ENCODE data around the gene ACOX1.
A peak's percentile ranks its signal among the peaks of the same experiment; 100 is the strongest.

ACOX1 gene

DNA sequence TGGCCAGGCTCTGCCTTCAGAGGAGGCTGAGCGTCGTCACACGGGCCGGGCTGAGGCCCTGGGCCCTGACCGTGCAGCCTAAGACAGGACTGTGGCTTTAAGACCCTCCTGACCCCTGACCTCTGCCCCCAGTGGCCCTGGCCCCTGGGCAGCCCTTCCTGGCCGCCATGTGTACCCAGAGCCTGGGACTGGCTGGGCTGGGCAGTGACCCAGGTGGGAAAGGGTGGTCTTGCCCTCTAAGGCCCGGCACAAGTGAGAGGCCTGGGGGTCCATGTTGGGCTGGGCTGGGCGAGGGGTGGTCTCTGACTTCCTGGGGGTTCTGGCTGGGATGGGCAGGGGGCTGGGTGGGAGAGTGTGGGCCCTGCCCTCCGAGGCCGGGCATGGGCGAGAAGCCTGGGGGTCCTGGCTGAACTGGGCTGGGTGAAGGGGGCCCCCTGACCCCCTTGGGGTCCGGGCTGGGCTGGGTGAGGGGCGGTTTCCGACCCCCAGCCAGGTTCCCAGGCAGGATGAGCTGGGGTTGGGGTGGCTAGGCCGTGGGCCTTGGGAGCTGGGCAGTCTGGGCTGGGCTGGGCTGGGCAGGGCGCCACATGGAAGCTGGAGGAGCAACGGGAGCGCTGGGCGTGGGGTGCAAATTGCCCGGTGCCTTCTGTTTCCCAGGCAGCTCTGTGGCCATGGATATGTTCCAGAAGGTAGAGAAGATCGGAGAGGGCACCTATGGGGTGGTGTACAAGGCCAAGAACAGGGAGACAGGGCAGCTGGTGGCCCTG is 22.0 kb upstream of the ACOX1 start, which contains the start of gene CDK3:
Gene CDK3, plus strand, starts transcription at position 101 of the 767 bp plus-strand sequence. Its CDS starts 571 bp downstream, at position 672.
- ATAC-seq (no peak), DNase-seq (no peak)
- Mint-ChIP-seq H3K9me3 (no peaks in the 10 kb centered on the region), H3K4me1 (peaks cover 16% of the 10 kb centered on the region), H3K27me3 (no peaks in the 10 kb centered on the region), H3K4me3 (no peak within 1 kb of the TSS), H3K36me3 (ENCODE audit: low read depth) (peaks cover 2% of the 10 kb centered on the region), H3K27ac (no peak within 1 kb of the TSS)

DNA sequence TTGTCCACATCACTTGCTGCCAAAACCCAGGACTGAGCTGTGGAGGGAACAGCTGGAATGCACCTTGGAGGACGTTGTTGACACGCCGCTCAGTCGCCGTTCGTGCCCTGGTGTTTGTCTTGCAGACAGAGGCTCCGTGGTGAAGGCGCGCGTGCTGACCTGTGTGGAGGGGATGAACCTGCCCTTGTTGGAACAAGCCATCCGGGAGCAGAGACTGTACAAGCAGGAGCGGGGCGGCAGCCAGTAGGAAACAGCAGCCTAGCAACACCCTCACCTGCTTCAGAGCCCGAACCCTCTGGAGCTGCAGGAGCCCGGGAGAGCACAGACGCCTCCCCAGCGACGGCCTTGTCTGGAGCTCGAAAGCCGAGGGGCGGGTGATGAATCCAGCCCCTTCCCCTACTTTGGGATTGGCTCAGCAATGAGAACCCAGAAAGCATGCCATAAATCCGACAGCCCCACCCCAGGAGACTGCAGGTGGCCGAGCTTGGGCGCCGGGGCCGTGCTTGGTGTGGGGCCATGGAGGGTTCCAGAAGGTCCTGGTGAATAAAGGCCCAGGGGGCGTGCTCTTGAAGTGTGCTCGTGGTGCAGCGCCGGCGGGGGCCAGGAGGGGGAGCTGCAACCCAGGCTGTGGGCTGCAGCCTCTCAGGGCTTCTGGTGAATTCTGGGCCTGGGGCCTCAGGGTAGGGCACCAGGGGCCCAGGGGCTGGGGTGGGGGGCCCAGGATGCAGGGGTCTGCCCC is 21.2 kb upstream of the ACOX1 start:
- no peak overlapping the region for H3K4me3 Mint-ChIP-seq
- ATAC-seq (peak; percentile 53), DNase-seq (peak; percentile 78)
- no peaks in the 10 kb centered on the region for H3K9me3 Mint-ChIP-seq
- H3K36me3 Mint-ChIP-seq (ENCODE audit: low read depth) = no peaks in the 10 kb centered on the region
- H3K27ac Mint-ChIP-seq = no peak overlapping the region
- H3K27me3 Mint-ChIP-seq = no peaks in the 10 kb centered on the region
- H3K4me1 Mint-ChIP-seq = peaks cover 16% of the 10 kb centered on the region

GRCh38 chr17:75998327-75998795 is 19.4 kb upstream of the ACOX1 start:
- H3K36me3 Mint-ChIP-seq (ENCODE audit: low read depth) = peaks cover 1% of the 10 kb centered on the region
- H3K4me1 Mint-ChIP-seq = peaks cover 16% of the 10 kb centered on the region
- DNase-seq (no peak), ATAC-seq (no peak)
- H3K27me3 Mint-ChIP-seq = no peaks in the 10 kb centered on the region
- no peaks in the 10 kb centered on the region for H3K9me3 Mint-ChIP-seq
- H3K27ac Mint-ChIP-seq = no peak overlapping the region
- H3K4me3 Mint-ChIP-seq = no peak overlapping the region

DNA sequence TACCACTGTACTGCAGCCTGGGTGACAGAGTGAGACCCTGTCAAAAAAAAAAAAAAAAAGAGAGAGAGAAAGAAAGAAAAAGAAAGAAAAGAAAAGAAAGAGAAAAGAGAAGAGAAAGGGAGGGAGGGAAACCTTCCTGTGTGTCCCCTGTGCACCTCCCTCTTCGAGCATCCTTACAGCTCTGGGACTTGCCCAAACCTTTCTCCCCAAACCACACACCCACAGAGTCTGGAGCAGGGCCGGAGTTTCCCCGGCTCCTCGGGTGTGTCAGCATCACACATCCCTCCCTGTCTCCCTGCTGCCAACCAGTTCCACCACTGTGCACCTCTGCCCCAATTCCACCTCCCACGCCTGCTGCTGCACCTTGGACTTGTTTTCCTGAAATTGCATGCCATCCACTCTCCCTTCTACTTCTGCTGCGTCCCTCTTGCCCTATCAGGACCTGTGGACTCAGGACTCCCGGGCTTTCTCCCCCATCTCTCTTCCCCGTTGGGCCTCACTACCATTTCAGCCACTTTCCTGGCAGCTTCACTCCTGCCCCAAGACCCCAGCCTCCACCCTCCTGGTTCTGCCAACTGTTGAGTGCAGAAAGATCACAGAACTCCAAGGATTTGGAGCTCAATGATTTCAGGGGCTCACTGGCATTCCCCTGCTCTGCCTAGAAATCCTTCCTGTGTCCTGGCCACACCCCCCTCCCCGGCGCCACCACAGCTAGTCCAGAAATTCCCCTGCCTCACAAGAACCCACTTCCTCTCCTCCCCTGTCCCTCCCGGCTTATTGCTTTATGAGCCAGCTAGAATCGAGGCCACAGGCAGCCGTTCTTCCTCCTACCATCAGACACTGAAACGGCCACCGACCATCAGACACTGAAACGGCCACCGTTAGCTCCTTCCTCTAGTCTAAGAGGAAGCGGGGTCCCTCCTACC is 18.0 kb upstream of the ACOX1 start:
- H3K27me3 Mint-ChIP-seq = no peaks in the 10 kb centered on the region
- DNase-seq (peak; percentile 55), ATAC-seq (peak; percentile 58)
- peaks cover 4% of the 10 kb centered on the region for H3K36me3 Mint-ChIP-seq (ENCODE audit: low read depth)
- H3K27ac Mint-ChIP-seq = peak overlapping the region; percentile 80
- H3K4me3 Mint-ChIP-seq = peak overlapping the region; percentile 13
- peaks cover 16% of the 10 kb centered on the region for H3K4me1 Mint-ChIP-seq
- H3K9me3 Mint-ChIP-seq = no peaks in the 10 kb centered on the region

GRCh38 chr17:75995385-75995925 is 16.5 kb upstream of the ACOX1 start:
- Mint-ChIP-seq H3K36me3 (ENCODE audit: low read depth) (peaks cover 8% of the 10 kb centered on the region), H3K27ac (no peak overlapping the region), H3K27me3 (no peaks in the 10 kb centered on the region), H3K4me1 (peaks cover 16% of the 10 kb centered on the region), H3K4me3 (no peak overlapping the region), H3K9me3 (no peaks in the 10 kb centered on the region)
- DNase-seq (no peak), ATAC-seq (no peak)

GRCh38 chr17:75994802-75995370 is 15.9 kb upstream of the ACOX1 start:
- Mint-ChIP-seq H3K4me3 (no peak overlapping the region), H3K36me3 (ENCODE audit: low read depth) (peaks cover 8% of the 10 kb centered on the region), H3K9me3 (no peaks in the 10 kb centered on the region), H3K4me1 (peaks cover 16% of the 10 kb centered on the region), H3K27me3 (no peaks in the 10 kb centered on the region), H3K27ac (no peak overlapping the region)
- ATAC-seq = no peak
- DNase-seq = no peak

- DNase-seq (no peak), ATAC-seq (no peak)
- Mint-ChIP-seq H3K9me3 (no peaks in the 10 kb centered on the region), H3K27ac (no peak overlapping the region), H3K4me1 (peaks cover 2% of the 10 kb centered on the region), H3K27me3 (no peaks in the 10 kb centered on the region), H3K36me3 (ENCODE audit: low read depth) (peaks cover 13% of the 10 kb centered on the region), H3K4me3 (no peak overlapping the region)
Observed at GRCh38 chr17:75991396-75991795, 12.4 kb upstream of the ACOX1 start.

DNA sequence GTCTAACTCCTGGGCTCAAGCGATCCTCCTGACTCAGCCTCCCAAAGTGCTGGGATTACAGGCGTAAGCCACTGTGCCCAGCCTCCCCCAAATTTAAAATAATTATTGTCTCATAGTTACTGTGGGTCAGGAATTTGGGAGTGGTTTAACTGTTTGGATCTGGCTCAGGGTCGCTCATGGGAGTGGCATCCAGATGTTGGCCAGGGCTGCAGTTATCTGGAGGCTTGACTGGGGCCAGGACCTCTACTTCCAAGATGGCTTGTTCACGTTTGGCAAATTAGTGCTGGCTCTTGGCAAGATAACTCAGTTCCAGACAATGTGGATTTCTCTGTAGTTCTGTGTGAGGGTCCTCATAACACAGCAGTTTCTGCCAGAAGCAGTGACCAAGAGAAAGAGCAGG is 8.1 kb upstream of the ACOX1 start:
- ATAC-seq (no peak), DNase-seq (no peak)
- no peak overlapping the region for H3K4me3 Mint-ChIP-seq
- no peak overlapping the region for H3K27ac Mint-ChIP-seq
- H3K36me3 Mint-ChIP-seq (ENCODE audit: low read depth) = peaks cover 11% of the 10 kb centered on the region
- H3K27me3 Mint-ChIP-seq = no peaks in the 10 kb centered on the region
- H3K9me3 Mint-ChIP-seq = no peaks in the 10 kb centered on the region
- H3K4me1 Mint-ChIP-seq = peaks cover 5% of the 10 kb centered on the region

DNA sequence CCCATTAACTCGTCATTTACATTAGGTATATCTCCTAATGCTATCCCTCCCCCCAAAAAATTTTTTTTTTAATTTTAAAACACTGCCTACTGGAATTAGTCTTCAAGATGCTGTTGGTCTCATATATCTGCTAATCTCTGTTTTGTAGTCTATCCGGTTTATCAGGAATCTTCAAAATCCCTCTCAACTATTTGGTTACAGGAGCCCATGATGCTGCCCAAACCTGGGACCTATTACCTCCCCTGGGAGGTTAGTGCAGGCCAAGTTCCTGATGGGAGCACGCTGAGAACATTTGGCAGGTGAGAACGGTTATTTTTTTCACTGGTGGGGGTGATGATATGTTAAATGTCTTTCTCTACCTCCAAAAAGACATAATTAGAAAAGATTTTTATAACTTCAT is 7.0 kb upstream of the ACOX1 start:
- DNase-seq = no peak
- H3K27me3 Mint-ChIP-seq = no peaks in the 10 kb centered on the region
- no peak for ATAC-seq
- H3K4me3 Mint-ChIP-seq = no peak overlapping the region
- no peak overlapping the region for H3K27ac Mint-ChIP-seq
- H3K9me3 Mint-ChIP-seq = no peaks in the 10 kb centered on the region
- H3K36me3 Mint-ChIP-seq (ENCODE audit: low read depth) = peaks cover 7% of the 10 kb centered on the region
- H3K4me1 Mint-ChIP-seq = peaks cover 11% of the 10 kb centered on the region

DNA sequence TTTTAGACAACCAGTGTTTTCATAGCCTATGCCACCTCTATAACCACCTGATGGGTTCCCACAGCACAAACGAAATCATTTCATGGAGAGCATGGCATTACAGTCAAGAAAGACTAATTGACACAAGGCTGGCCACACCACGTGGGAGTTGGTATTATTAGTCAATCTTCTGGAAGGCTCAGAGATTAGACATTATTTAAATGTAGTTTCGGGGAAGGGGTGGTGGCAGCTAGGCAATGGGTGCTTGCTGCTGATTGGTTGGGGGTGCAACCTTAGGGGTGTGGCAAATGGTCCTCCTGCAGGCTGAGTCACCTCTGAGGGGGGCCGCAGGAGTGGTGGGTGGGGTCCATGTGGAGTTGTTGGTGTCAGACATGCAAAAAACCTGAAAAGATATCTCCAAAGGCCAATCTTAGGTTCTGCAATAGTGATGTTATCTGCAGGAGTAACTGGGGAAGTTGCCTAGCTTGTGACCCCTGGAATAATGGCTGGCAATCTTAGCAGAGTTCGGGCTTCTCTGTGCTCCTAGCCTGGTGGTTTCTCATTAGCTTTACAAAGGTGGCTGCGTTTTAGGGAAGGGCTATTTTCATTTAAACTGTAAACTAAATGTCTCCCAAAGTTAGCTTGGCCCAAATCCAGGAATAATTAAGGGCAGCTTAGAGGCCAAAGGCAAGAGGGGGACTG is 4.7 kb upstream of the ACOX1 start:
- Mint-ChIP-seq H3K4me1 (peaks cover 25% of the 10 kb centered on the region), H3K4me3 (no peak overlapping the region), H3K36me3 (ENCODE audit: low read depth) (peaks cover 9% of the 10 kb centered on the region), H3K27me3 (no peaks in the 10 kb centered on the region), H3K9me3 (no peaks in the 10 kb centered on the region), H3K27ac (no peak overlapping the region)
- no peak for DNase-seq
- ATAC-seq = no peak

DNA sequence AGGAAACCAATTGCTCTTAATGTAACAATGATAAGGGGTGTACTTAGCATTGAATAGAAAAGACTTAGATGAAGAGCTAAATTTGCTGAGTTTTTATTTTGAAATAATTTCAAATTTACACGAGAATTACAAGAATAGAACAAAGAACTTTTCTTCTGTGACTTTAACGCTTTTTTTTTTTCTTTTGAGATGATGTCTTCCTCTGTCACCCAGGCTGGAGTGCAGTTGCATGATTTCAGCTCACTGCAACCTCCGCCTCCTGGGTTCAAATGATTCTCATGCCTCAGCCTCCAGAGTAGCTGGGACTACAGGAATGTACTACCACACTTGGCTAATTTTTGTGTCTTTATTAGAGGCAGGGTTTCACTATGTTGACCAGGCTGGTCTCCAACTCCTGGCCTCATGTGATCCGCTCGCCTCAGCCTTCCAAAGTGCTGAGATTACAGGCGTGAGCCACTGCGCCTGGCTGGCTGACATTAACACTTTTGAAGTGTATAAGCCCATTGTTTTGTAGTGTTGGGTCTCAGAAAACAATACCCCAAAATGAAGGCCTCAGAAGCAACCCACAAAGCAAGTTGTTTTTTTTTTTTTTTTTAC is 2.2 kb upstream of the ACOX1 start:
- Mint-ChIP-seq H3K27ac (peak overlapping the region; percentile 100), H3K27me3 (no peaks in the 10 kb centered on the region), H3K4me1 (peaks cover 45% of the 10 kb centered on the region), H3K4me3 (peak overlapping the region; percentile 99), H3K9me3 (no peaks in the 10 kb centered on the region), H3K36me3 (ENCODE audit: low read depth) (peaks cover 6% of the 10 kb centered on the region)
- DNase-seq (no peak), ATAC-seq (no peak)

DNA sequence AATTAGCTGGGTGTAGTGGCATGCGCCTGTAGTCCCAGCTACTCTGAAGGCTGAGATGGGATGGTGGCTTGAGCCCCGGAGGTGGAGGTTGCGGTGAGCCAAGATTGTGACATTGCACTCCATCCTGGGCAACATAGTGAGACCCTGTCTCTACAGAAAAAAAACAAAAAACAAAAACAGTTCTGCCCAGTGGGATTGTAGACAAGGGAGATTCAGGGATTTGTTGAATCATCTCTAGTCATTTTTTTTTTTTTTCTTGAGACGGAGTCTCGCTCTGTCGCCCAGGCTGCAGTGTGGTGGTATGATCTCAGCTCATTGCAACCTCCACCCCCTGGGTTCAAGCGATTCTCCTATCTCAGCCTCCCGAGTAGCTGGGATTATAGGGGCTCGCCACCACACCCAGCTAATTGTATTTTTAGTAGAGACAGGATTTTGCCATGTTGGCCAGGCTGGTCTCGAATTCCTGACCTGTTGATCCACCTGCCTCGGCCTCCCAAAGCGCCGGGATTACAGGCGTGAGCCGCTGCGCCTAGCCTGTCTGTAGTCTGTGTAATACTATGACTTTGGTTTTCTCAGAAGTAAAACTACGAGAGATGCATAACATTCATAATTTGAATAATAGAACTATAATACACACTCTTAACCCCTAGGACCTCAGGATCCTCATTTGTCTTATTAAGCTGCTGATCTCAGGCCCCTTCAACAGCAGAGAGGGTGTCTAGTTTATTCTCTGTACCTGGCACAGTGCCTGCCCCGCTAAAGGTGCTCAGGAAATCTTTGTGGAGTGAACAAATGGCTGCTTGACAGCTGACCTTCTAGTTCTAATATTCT is 1.4 kb upstream of the ACOX1 start:
- ATAC-seq = no peak
- peak overlapping the region; percentile 99 for H3K4me3 Mint-ChIP-seq
- peaks cover 51% of the 10 kb centered on the region for H3K4me1 Mint-ChIP-seq
- DNase-seq = no peak
- peak overlapping the region; percentile 100 for H3K27ac Mint-ChIP-seq
- no peaks in the 10 kb centered on the region for H3K27me3 Mint-ChIP-seq
- H3K36me3 Mint-ChIP-seq (ENCODE audit: low read depth) = peaks cover 6% of the 10 kb centered on the region
- H3K9me3 Mint-ChIP-seq = no peaks in the 10 kb centered on the region

All from activated naive CD8-positive, alpha-beta T cell treated with anti-CD3 and anti-CD28 coated beads, Interleukin-2, amount 50 U/mL, for 24 hours (primary cell).